ENCODE measurements around the gene GLRX5. TPM values are rescaled to one million over a fixed set of nuclear protein-coding genes. Genes with fewer than 3 reads are reported as not detected.

The GLRX5 gene
- total RNA-seq, 1 donor from 2014 or later = 99.9 TPM

GRCh38 chr14:95520346-95520745, 14.5 kb upstream of the GLRX5 start:
- no peak overlapping the region for H2AFZ ChIP-seq (replicated peaks)
- no peak overlapping the region for H3K4me3 ChIP-seq
- no peak for TF ChIP-seq EZH2 (IDR thresholded peaks at IDR 0.05)
- TF ChIP-seq CTCF (IDR thresholded peaks at IDR 0.05) = no peak
- TF ChIP-seq EZH2phosphoT487 (IDR thresholded peaks at IDR 0.05) = no peak
- H3K36me3 ChIP-seq = no peaks in the 10 kb centered on the region
- H4K20me1 ChIP-seq (ENCODE audit: low read depth) = peaks cover 7% of the 10 kb centered on the region
- Mint-ChIP-seq H3K4me3 (no peak overlapping the region), H3K27ac (no peak overlapping the region), H3K27me3 (ENCODE audit: insufficient read depth, low read depth) (peaks cover 16% of the 10 kb centered on the region), H3K36me3 (no peaks in the 10 kb centered on the region), H3K9me3 (no peaks in the 10 kb centered on the region), H3K4me1 (peaks cover 11% of the 10 kb centered on the region)
- H3K4me2 ChIP-seq = no peak overlapping the region
- H3K4me1 ChIP-seq = peaks cover 13% of the 10 kb centered on the region
- no peak overlapping the region for H3K27ac ChIP-seq
- no peaks in the 10 kb centered on the region for H3K9me3 ChIP-seq (ENCODE audit: low read depth)
- H3F3A ChIP-seq (ENCODE audit: low read depth) = peaks cover 13% of the 10 kb centered on the region
- no peak overlapping the region for H3K9ac ChIP-seq
- peaks cover 52% of the 10 kb centered on the region for H3K27me3 ChIP-seq
- no peak for DNase-seq (ENCODE audit: low spot score)
- H3K79me2 ChIP-seq (ENCODE audit: low read depth) = no peaks in the 10 kb centered on the region

DNA sequence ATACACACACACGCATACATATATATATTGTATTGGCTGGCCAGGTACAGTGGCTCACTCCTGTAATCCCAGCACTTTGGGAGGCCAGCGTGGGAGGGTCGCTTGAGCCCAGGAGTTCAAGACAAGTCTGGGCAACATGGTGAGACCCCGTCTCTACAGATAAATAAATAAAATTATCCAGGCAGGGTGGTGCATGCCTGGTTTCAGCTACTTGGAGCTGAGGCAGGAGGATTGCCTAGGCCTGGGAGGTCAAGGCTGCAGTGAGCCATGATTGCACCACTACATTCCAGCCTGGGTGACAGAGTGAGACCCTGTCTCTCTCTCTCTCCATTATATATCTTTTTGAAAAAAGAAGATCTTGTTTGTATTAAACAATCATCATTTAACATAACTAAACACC, 13.8 kb upstream of the GLRX5 start:
- peaks cover 13% of the 10 kb centered on the region for H3K27me3 Mint-ChIP-seq (ENCODE audit: insufficient read depth, low read depth)
- Histone ChIP-seq H3K9ac (no peak overlapping the region), H3K27ac (no peak overlapping the region), H3K4me2 (no peak overlapping the region), H4K20me1 (ENCODE audit: low read depth) (peaks cover 3% of the 10 kb centered on the region), H2AFZ (replicated peaks) (no peak overlapping the region), H3K36me3 (no peaks in the 10 kb centered on the region), H3K4me3 (no peak overlapping the region), H3F3A (ENCODE audit: low read depth) (peaks cover 13% of the 10 kb centered on the region), H3K27me3 (peaks cover 46% of the 10 kb centered on the region), H3K9me3 (ENCODE audit: low read depth) (no peaks in the 10 kb centered on the region), H3K79me2 (ENCODE audit: low read depth) (no peaks in the 10 kb centered on the region), H3K4me1 (peaks cover 6% of the 10 kb centered on the region)
- no peak for DNase-seq (ENCODE audit: low spot score)
- H3K4me3 Mint-ChIP-seq = no peak overlapping the region
- no peaks in the 10 kb centered on the region for H3K36me3 Mint-ChIP-seq
- H3K9me3 Mint-ChIP-seq = no peaks in the 10 kb centered on the region
- peaks cover 6% of the 10 kb centered on the region for H3K4me1 Mint-ChIP-seq
- TF ChIP-seq EZH2 (IDR thresholded peaks at IDR 0.05) (no peak), CTCF (IDR thresholded peaks at IDR 0.05) (no peak), EZH2phosphoT487 (IDR thresholded peaks at IDR 0.05) (no peak)
- no peak overlapping the region for H3K27ac Mint-ChIP-seq

DNA sequence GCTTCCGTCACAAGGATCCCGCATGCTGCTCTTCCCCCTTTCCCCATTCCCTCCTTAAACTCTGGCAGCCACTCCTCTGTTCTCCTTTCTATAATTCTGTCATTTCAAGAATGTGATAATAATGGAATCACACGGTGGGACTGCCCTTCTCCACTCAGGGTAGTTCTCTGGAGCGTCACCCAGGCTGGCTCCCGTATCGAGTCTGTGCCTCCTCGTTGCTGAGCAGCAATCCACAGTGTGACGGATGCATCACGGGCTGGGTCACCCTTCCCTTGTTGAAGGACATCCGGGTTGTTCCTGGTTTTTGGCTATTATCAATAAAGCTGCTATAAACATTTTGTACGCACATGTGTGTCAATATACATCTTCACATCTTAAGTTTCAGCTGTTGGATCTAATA, 12.7 kb upstream of the GLRX5 start:
- Histone ChIP-seq H3K79me2 (ENCODE audit: low read depth) (peaks cover 1% of the 10 kb centered on the region), H3K4me3 (no peak overlapping the region), H4K20me1 (ENCODE audit: low read depth) (peaks cover 10% of the 10 kb centered on the region), H3K4me2 (no peak overlapping the region), H3K27ac (no peak overlapping the region), H3K36me3 (no peaks in the 10 kb centered on the region), H3K27me3 (peaks cover 35% of the 10 kb centered on the region), H3K4me1 (peaks cover under 1% of the 10 kb centered on the region), H2AFZ (replicated peaks) (no peak overlapping the region), H3K9ac (no peak overlapping the region), H3F3A (ENCODE audit: low read depth) (peaks cover 6% of the 10 kb centered on the region), H3K9me3 (ENCODE audit: low read depth) (no peaks in the 10 kb centered on the region)
- Mint-ChIP-seq H3K9me3 (no peaks in the 10 kb centered on the region), H3K4me1 (peaks cover 5% of the 10 kb centered on the region), H3K36me3 (no peaks in the 10 kb centered on the region), H3K4me3 (no peak overlapping the region), H3K27ac (no peak overlapping the region), H3K27me3 (ENCODE audit: insufficient read depth, low read depth) (peaks cover 10% of the 10 kb centered on the region)
- no peak for DNase-seq (ENCODE audit: low spot score)
- no peak for TF ChIP-seq EZH2phosphoT487 (IDR thresholded peaks at IDR 0.05)
- no peak for TF ChIP-seq EZH2 (IDR thresholded peaks at IDR 0.05)
- TF ChIP-seq CTCF (IDR thresholded peaks at IDR 0.05) = no peak

Data from neural progenitor cell (in vitro differentiated cells).